Glomerular visceral epithelial cell (primary cell): ENCODE results near the gene SLC35B3.
"Not testable (repeated sequence)": the region's sequence is repeated elsewhere in the genome, so short reads cannot be mapped to it uniquely, and the experiment has no call there.

Experiments
- DNase-seq: peaks from one replicate; pipeline ENCODE4 v3.0.0-alpha.2; 2016; ENCODE audit errors: extremely low spot score

The SLC35B3 gene

DNA sequence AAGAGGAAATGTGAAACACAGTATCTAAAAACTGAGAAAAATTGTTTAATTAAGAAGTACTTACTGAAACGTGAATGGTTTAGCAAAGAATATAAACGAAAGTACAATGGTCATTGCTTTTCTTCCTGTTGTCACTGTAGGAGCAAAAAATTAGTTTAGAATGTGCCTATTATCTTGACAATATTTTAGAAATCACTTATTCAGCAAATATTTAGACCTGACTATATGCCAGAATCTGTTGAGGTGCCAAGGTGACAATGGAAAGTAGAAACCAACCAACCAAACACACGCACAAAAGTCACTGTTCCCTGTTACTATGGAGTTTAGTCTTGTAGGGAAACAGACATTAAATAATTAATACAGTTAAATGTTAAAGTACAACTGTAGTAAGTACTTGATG is 20.5 kb downstream of the SLC35B3 start:
- no peak for DNase-seq

- not testable (repeated sequence) for DNase-seq
Observed at GRCh38 chr6:8405946-8406345, 29.4 kb downstream of the SLC35B3 start.

DNA sequence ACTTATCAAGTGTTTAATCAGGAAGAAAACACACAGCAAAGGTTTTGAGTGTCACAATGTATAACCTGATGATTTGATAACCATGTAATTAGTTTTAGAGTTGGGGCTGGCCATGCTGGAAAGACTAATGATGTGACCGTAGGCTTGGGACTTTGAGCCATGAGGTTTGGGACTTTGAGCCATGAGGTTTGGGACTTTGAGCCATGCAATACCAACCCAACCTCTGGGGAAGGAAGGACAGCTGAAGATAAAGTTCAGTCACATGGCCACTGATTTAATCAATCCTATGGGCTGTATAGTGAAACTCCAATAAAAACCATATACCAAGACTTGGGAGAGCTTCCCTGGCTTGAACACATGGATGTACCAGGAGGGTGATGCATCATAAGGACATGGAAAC is 32.8 kb downstream of the SLC35B3 start:
- DNase-seq = no peak

GRCh38 chr6:8400663-8401062 is 34.7 kb downstream of the SLC35B3 start:
- no peak for DNase-seq

DNA sequence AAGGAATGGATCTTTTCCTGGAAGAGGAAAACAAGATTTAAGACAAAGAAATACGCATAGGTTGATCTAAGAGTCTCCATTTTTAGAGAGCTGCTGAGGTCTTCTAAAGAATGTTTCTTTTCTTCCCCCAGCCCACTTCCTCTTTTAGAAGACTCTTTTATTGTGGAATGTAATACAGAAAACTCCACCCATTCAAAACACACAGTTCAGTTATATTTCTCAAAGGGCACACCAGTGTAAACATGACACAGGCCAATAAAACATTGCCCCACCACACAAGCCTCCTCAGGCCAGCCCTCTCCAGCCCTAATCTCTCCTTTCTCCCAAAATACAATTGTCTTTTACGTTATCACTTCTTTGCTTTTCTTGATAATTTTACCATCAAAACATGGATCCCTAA is 42.8 kb downstream of the SLC35B3 start:
- no peak for DNase-seq

GRCh38 chr6:8391934-8392333 is 43.4 kb downstream of the SLC35B3 start:
- no peak for DNase-seq

GRCh38 chr6:8389036-8389818 is 46.1 kb downstream of the SLC35B3 start:
- DNase-seq = no peak

GRCh38 chr6:8387942-8388437 is 47.4 kb downstream of the SLC35B3 start:
- DNase-seq = no peak

- DNase-seq = no peak
Observed at GRCh38 chr6:8383584-8383983, 51.8 kb downstream of the SLC35B3 start.

- DNase-seq = no peak
Observed at GRCh38 chr6:8382434-8382833, 52.9 kb downstream of the SLC35B3 start.

GRCh38 chr6:8375916-8376315 is 59.4 kb downstream of the SLC35B3 start:
- no peak for DNase-seq
